HG03064 (cell line): ENCODE results near the gene NEK8.
"Not testable (repeated sequence)": the region's sequence is repeated elsewhere in the genome, so short reads cannot be mapped to it uniquely, and the experiment has no call there.

Source experiments
- ATAC-seq: cut with Tn5 transposase; IDR thresholded peaks from one replicate; pipeline ENCODE4 v1.9.1; 2021; ENCODE audit warnings: low read depth; ENCODE audit not compliant: unreplicated experiment

NEK8 gene

DNA sequence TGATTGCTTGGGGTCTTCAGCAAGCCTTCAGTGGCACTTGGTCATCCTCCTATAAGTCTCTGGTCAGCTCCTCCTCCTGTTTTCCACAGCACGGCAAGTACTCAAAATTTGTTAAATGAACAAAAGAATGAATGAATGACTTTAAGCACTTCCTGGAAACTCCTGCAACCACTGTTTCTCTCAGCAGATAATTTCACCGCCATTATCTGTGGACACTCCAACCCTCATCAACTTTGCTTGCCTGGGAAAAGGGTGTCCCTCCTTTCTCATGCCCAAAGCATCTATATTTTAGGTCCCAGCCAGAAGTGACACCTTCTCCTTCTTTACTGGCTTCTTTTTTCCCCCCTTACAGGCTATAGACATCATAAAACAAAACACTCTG is 21.3 kb upstream of the NEK8 start:
- ATAC-seq = no peak

DNA sequence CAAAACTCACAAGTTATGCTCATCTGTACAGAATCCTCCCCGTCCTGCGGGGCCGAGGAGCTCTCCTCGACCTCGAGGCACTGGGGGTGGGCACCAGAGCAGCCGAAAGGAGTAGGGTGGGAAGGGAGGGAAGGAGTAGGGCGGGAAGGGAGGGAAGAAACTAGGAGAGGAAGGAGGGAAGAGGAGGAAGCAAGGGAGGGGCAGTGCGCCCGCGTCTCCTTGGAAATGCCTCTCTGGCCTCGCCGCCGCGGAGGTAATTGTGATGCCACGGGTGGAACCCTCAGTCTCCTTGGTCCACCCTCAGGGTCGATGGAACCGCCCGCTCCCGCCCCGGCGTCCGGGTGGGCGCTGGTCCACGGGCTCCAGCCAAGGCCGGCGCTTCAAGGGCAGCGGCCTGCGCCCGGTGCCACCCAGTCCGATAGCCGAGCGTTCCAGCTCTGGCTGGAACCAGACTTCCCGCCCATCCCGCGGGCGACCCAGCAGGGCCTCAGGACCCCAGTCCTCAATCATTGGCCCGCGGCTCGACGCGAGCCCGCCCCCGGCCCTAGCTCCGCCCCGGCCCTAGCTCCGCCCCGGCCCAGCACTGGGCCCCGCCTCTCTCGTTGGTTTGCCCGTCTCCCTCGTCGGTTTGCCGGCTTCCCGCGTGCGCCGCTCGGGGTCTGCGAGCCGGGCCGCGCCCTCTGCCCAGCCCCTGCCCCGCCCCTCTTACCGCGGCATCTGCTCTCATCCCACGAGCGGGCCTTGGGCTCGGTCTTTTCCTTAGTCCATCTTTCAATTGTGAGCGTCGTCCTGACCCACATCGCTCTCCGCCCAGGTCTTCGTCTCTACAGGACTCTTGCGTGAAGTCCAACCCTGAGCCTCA is 17.5 kb upstream of the NEK8 start:
- no peak for ATAC-seq

DNA sequence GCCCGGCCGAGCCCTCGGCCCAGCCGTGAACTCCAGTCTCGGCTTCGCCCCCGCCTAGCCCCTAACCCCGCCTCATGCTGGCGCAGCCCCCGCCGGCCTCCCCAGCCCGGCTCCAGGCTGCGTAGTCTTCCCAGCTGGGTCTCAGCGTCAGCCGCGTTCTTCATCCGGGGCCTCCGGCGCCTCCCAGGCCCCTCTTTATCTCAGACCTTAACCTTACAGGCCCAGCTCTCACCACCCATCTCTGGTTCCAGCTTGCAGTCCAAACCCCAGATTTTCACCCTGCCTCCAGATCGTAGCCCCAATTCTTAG is 16.9 kb upstream of the NEK8 start, which contains the start of gene PROCA1:
Gene PROCA1, minus strand, starts transcription at position 166 of the 309 bp plus-strand sequence. CDS start 228 bp downstream, outside the sequence.
- ATAC-seq = no peak

DNA sequence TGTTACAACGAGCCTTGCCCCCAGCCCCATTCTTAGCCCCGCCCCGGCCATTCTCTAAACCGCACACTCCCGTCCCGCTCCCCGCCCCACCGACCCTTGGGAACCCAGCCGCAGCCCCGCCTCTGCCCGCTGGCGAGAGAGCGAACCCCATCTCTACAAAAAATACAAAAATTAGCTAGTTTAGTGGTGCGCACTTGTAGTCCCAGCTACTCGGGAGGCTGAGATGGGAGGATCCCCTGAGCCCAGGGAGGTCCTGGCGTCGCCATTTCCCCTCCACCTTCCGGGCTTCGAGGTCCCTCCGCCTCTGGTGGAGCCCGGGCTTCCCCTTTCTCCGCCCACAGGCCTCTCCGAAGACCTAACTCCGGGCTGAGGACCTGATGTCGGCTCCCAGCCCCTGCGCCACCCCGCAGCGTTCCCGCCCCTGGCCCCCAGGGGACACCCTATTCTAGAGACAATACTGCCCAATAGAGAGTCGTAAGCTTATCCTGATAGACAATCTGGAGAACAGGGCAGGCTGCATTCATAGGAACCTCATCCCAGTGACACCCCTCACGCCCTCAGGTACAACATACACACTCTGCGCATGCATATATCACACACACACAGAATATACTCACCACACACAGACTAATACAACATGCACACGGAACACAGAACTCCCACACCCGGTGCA is 16.4 kb upstream of the NEK8 start:
- ATAC-seq = no peak

DNA sequence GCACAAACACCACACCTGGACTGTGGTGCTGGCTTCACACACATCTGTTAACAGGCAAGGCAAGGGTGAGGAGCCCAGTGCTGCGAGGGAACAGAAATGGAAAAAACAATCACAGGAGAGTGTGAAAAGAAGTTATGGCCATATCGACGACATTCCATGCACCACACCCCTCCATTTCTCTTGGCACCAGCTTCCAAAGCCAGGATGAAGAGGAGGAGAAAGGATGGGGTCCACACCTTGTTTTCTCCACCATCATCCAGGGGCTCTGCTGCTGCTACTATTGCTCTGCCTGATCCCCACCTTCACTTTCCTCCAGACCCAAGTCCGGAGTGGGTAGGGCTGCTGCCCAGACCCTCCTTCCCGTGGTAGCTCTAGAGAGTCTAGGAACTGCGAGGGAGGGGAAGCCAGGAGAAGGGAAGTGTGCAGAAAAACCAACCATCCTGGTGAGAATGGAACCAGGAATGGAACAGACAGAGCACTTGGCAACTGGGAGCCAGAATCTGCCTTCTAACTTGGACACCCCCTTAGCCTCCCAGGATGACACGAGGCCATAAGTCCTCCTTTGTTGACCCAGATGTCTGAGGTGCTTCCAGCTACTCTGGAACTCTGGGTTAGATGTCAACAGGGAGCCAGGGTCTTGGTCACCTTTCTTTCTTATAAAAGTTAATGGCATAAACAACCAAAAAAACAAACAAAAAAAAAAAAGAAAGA is 15.7 kb upstream of the NEK8 start:
- no peak for ATAC-seq

DNA sequence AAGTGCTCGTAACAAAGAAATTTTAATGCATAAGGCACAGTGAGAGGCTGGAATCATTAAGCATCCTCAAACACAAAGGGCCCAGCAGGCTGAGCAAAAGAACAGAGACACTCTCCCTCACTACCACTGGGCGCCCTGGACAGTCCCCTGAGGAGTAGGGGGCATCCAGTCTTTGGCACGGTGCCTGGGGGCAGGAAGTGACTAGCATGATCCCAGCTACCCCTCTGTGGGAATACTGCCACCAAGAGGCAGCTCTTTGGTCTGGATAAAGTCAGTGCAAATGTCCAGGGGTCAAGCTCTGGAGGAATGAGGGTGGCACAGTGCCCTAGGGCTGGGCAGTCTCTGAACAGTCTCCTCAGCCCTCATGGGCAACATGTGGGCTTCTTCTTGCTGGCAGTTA is 14.3 kb upstream of the NEK8 start:
- ATAC-seq = no peak

DNA sequence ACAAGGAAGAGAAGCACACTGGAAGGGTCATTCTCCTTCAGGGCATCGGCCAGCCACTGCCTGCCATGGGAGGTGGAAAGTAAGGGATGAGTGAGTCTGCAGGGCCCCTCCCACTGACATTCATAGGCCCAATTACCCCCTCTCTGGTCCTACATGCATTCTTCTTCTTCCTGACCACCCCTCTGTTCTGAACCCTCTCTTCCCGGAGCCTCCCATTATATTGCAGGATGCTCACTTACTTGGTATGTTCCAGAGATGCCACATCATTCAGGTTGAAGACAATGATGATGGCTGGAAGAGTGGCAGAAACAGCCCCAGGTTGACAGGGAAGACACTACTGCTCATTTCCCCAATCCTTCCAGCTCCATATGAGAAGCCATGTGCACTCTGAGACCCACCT is 13.4 kb upstream of the NEK8 start:
- no peak for ATAC-seq

DNA sequence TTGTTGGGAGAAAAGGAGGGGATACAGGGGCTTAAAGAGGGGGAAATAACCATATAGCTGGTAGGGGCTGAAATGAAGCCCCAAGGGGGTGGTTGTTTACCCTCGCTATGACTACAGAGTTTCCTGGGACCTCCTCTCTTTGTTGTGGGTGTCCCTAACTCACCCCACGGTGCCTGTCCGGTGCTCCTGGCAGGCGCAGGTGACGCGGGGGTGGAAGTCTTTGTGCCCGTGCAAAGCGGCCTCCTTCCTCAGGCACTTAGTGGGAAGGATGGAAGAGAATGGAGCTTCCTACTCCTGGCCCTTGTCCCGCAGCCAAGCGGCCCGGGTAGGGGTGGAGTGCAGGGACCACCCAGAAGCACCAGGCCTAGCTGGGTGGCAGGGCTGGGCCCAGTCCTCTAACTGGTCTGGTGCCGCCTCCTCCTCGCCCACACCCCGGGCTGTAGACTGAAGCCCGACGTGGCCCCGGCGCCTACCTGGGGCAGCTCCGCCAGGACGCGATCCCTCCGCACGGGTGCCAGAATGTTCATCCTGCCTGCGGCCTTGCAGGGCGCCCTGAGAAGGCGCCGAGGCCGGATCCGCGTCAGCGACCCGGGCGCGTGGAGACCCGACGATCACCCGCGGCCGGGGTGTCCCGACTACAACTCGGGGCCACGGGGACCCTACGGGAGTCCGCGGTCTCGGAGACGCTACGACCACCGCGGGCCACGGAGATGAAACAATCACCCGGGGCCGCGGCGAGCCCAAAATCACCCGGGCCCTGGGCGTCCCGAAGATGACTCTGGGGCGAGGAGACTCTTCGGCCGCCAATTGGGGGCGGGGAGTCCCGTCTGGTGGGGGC is 11.6 kb upstream of the NEK8 start:
- no peak for ATAC-seq

DNA sequence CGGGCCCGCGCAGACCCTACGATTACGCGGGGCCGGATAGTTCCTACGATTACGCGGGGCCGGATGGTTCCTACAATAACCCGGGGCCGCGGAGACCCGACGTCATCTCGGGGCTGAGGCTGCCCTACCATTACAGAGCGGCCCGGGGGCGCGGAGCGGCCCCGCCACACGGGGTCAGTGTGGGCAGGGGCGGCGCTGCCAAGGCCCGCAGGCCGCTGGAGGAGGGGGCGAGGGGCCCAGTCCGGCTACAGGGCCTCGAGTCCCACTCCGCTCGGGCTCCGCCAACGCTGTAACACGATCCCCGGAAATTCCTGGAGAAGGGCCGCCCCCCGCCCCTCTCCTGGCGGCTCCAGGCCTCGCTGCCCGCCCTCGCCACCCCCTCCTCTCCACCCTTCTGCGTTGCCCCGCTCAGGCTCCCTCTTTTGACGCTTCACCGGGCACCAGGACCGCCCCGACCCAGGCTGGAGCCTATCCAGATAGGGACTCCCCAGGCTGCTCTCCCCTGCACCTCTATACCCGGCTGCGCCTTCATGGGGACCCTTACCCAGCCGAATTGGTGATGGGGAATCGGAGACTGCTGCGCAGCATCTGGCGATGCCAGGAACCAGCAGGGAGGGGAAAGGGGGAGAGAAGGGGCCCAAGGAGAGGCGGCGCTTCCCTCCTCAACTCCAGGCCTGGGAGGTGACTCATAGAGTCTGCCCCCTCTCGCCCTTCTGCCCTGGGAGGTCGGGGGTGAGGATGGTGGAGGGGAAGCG is 10.8 kb upstream of the NEK8 start, which contains the start of gene RAB34:
Gene RAB34, minus strand, starts transcription at position 291 of the 755 bp plus-strand sequence. CDS start 602 bp downstream, outside the sequence.
- ATAC-seq = no peak

DNA sequence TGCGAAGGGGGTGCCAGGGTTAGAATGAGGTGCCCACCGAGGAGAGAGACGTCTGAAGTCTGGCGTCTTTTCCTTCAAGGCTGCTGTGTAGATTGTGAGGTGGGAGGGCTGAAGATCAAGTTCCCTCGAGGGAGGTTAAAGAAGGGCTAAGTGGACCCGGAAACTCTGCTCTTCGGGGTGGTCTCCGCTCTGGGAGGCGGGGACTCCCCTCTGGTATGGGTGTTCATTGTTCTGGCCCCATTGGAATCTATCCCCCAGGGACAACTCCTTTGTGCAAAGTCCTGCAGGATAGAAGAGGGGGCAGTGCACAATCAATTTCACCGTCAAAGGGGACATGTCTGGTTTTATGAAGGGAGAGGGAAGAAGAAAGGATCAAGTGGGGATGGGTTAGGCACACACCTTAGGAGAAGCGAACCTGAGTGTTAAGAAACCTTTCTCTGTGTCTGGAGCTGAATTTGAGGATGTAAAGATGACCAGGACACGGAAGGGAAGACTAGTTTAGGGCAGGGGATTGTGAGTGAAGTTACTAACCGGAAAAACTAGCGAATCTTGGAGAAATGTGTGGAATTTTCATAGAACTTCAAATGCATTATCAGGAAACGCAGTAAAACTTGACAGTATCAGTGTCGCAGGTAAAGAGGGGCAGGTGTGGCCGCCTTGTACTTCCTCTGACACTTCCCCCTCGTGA is 10.1 kb upstream of the NEK8 start:
- ATAC-seq = no peak

DNA sequence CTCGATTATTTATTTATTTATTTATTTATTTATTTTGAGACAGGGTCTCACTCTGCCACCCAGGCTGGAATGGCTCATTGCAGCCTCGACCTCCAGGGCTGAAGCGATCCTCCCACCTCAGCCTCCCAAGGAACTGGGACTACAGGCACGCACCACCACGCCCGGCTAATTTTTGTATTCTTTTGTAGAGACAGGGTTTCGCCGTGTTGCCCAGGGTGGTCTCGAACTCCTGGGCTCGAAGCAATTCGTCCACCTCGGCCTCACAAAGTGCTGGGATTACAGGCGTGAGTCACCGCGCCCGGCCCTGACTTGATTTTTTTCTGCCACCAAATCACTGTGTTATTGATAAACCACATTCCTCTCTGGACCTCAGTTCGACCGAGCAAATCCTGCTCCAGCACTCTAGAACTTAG is 9.6 kb upstream of the NEK8 start:
- no peak for ATAC-seq

DNA sequence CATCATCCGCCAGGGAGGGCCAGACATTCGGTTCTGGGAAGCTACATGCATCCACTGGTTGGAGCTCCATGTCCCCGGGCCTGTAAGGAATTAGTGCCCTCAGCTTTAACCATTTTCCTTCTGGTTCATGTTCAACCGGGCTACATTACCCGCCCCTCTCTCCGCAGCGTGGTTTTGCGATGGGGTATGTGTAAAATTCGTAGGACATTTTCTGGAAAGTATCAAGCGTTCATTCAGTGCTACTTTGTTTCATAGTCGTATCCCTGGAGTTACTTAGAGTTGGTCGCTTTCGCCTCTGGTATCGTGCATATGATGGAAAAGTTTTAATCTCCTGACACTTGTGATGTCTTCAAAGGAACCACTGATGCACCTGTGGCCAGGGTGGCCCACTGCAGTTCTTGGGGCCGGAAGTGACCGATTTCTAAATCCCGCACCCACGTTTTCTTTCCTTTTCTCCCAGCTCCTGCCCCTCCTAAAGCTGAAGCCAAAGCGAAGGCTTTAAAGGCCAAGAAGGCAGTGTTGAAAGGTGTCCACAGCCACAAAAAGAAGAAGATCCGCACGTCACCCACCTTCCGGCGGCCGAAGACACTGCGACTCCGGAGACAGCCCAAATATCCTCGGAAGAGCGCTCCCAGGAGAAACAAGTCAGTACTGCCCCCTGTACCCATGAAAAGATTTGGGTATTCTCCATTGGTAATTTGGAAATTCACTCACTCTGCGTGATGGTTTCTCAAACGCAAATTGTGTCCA is 8.2 kb upstream of the NEK8 start:
- no peak for ATAC-seq

DNA sequence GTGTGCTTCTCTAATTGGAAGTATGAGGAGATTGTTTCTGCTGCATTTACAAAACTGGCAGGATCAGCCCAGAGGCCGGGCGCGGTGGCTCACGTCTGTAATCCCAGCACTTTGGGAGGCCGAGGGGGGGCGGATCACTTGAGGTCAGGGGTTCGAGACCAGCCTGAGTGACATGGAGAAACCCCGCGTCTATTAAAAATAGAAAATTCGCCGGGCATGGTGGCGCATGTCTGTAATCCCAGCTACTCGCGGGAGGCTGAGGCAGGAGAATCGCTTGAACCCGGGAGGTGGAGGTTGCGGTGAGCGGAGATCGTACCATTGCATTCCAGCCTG is 7.6 kb upstream of the NEK8 start:
- ATAC-seq = not testable (repeated sequence)

DNA sequence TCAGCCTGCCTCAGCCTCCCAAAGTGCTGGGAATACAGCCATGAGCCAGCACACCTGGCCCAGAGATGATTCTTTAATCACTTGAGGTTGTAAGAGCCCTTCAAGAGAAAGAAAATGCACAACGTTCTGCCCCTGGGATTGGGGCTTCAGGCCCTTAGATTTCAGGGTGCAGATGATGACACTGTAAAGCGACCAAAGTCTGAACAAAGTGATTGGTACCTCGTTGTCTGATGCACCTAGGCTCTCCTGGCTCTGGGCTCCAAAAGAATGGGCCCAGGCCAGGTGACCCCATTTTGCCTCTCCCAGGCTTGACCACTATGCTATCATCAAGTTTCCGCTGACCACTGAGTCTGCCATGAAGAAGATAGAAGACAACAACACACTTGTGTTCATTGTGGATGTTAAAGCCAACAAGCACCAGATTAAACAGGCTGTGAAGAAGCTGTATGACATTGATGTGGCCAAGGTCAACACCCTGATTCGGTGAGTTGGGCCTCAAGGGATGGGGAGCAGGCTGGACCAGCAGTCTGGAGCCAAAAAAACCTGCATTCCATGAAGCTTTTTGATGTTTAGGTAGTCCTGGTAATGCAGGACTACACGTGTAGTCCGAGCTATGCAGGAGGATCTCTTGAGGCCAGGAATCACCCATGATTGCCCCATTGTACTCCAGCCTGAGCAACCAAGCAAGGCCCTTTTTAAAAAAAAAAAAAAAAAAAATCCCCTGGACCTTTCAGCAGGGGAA is 6.0 kb upstream of the NEK8 start:
- no peak for ATAC-seq

DNA sequence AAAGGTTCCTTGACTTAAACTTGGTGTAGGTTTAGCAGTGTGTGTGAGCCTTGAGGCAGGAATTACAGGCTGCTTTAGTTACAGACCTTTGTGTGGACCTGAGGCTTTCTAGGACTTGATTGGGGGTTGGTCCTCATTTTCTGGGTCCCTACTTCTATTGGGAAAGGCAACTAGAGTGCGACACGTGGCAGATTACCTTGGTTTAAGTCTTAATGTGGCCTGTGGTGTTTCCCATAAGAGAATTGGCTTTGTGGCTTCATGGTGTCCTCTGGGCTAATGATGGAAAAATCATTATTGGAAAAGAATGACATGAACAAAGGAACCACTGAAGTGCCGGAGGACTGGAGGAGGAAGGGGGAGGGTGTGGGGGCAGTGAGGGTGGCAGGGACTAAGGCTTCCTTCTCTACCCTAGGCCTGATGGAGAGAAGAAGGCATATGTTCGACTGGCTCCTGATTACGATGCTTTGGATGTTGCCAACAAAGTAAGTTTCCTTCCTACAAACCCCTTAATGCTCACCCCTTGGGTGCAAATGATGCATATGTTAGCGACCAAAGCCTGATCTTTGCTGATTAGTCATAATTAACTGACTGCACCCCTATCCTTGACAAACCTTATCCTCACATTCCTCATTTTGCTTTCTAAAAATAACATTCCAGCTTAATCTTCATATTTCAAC is 5.3 kb upstream of the NEK8 start:
- no peak for ATAC-seq

DNA sequence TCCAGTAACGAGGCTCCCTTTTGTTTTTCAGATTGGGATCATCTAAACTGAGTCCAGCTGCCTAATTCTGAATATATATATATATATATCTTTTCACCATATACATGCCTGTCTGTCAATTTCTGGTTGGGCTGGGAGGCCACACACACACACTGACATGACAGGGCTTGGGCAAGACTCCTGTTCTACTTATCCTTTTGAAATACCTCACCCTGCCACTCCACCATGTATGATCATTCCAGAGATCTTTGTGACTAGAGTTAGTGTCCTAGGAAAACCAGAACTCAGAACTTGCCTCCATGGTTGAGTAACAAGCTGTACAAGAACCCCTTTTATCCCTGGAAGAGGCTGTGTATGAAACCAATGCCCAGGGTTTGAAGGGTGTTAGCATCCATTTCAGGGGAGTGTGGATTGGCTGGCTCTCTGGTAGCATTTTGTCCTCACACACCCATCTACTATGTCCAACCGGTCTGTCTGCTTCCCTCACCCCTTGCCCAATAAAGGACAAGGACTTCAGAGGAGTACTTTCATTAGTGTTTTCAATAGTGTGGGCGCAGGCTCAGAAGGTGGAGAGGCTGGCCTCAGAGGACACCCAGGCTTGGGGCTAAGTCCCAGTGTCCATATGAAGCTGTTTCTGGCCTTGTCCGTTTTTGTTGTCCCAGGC is 4.6 kb upstream of the NEK8 start:
- not testable (repeated sequence) for ATAC-seq
